GM23338 (cell line): ENCODE data around the gene POMGNT1.

Source experiments
- CREB1 ChIP-seq: fragments of 250-450 bp; sonication (Bioruptor Pico); IDR thresholded peaks from 2 replicates; pipeline ENCODE4 v1.5.0; 2020; ENCODE audit warnings: low read depth, mild to moderate bottlenecking, moderate library complexity
- CTCF ChIP-seq, 2 experiments: fragments of 200-600 bp in 1 of 2; sonication (generic) in 1 of 2; conservative IDR thresholded peaks; 2 replicates each; pipeline versions ENCODE4 v1.5.1 to v1.6.1; 2016 to 2017; ENCODE audit warnings: antibody characterized with exemption in 2 of 2, low read depth in 2 of 2, mild to moderate bottlenecking in 2 of 2, moderate library complexity in 1 of 2
- EZH2 ChIP-seq: fragments of 200-600 bp; sonication (generic); IDR thresholded peaks from one replicate; pipeline ENCODE4 v1.8.0; 2017; ENCODE audit warnings: antibody characterized with exemption, mild to moderate bottlenecking, low read depth; ENCODE audit not compliant: unreplicated experiment
- EZH2phosphoT487 ChIP-seq: fragments of 200-600 bp; sonication (generic); IDR thresholded peaks from one replicate; pipeline ENCODE4 v1.8.1; 2018; ENCODE audit warnings: antibody characterized with exemption; ENCODE audit not compliant: unreplicated experiment
- JUNB ChIP-seq: IDR thresholded peaks from one replicate; pipeline ENCODE4 v1.6.1; 2016; ENCODE audit warnings: antibody characterized with exemption; ENCODE audit not compliant: unreplicated experiment
- POLR2AphosphoS5 ChIP-seq: IDR thresholded peaks from 2 replicates; pipeline ENCODE4 v1.6.1; 2016; ENCODE audit warnings: antibody characterized with exemption, low read depth
- REST ChIP-seq: IDR thresholded peaks from one replicate; pipeline ENCODE4 v1.6.1; 2018; ENCODE audit warnings: antibody characterized with exemption; ENCODE audit not compliant: unreplicated experiment
- STAT1 ChIP-seq: IDR thresholded peaks from one replicate; pipeline ENCODE4 v1.6.1; 2016; ENCODE audit warnings: antibody characterized with exemption; ENCODE audit not compliant: unreplicated experiment
- ZNF462 ChIP-seq: fragments of 250-450 bp; sonication (Bioruptor Pico); IDR thresholded peaks from 2 replicates; pipeline ENCODE4 v1.5.0; 2020; ENCODE audit warnings: mild to moderate bottlenecking, moderate library complexity

DNA sequence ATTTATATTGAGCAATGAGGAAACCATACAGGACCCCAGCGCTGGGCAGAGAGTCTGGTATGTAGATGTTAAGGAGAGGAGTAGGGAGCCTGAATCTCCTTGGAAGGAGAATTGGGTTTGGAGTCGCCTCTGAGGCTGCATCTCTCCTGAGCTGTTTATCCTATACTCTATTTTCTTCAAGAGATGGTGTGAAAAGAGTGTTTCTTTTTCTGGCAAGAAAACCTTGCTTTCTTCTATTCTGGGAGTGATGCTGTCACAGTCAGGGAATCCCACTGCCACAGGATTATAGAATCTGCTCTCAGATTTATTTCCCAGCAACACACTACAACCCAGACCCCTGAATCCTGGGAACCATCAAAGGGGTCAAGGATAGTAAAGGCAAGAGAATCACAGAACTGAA is 8.2 kb upstream of the POMGNT1 start:
- TF ChIP-seq CTCF (conservative IDR thresholded peaks at IDR 0.05; ENCODE audit: low read depth in 2 of 2) (no peak), EZH2phosphoT487 (no peak), JUNB (no peak), EZH2 (no peak), ZNF462 (CRISPR knock-in tag) (no peak), REST (no peak), POLR2AphosphoS5 (no peak), STAT1 (no peak), CREB1 (no peak)
